Vagina (tissue), 2 donors: Measurements from ENCODE around the gene SLC25A21.

Experiments used
- CTCF ChIP-seq, 3 experiments: fragments of 450-650 bp in 2 of 3; fragments of 200-600 bp in 1 of 3; sonication (generic) in 1 of 3; IDR thresholded peaks; one replicate each; pipeline ENCODE4 v1.5.1; 2017 to 2019; ENCODE audit warnings: antibody characterized with exemption in 3 of 3, mild to moderate bottlenecking in 2 of 3, moderate library complexity in 2 of 3
- POLR2A ChIP-seq, 2 donors: fragments of 450-650 bp; IDR thresholded peaks; one replicate each; pipeline ENCODE4 v1.6.1; 2017; ENCODE audit warnings: antibody characterized with exemption in 2 of 2, mild to moderate bottlenecking in 2 of 2, moderate library complexity in 2 of 2
- POLR2AphosphoS5 ChIP-seq, 2 donors: sonication (generic); formaldehyde crosslinking; IDR thresholded peaks; one replicate each; pipeline ENCODE4 v1.9.0; 2017; ENCODE audit warnings: antibody characterized with exemption in 2 of 2, mild to moderate bottlenecking in 2 of 2, low read depth in 1 of 2; ENCODE audit not compliant: insufficient read depth in 1 of 2

- TF ChIP-seq CTCF (IDR thresholded peaks at IDR 0.05), result no peak
- no peak for TF ChIP-seq POLR2AphosphoS5 (IDR thresholded peaks at IDR 0.05; ENCODE audit: insufficient read depth in 1 of 2, low read depth in 1 of 2)
- TF ChIP-seq POLR2A (IDR thresholded peaks at IDR 0.05), result no peak
These were observed 2.2 kb downstream of the SLC25A21 start for GRCh38 chr14:37170237-37170636.
